Measurements from ENCODE around the gene PTPRG. TPM values are rescaled to one million over a fixed set of nuclear protein-coding genes. Genes with fewer than 3 reads are reported as not detected.
"Not testable (repeated sequence)": the region's sequence is repeated elsewhere in the genome, so short reads cannot be mapped to it uniquely, and the experiment has no call there.

Gene PTPRG
- total RNA-seq, 1 donor from 2014 or later: 39.6 TPM

DNA sequence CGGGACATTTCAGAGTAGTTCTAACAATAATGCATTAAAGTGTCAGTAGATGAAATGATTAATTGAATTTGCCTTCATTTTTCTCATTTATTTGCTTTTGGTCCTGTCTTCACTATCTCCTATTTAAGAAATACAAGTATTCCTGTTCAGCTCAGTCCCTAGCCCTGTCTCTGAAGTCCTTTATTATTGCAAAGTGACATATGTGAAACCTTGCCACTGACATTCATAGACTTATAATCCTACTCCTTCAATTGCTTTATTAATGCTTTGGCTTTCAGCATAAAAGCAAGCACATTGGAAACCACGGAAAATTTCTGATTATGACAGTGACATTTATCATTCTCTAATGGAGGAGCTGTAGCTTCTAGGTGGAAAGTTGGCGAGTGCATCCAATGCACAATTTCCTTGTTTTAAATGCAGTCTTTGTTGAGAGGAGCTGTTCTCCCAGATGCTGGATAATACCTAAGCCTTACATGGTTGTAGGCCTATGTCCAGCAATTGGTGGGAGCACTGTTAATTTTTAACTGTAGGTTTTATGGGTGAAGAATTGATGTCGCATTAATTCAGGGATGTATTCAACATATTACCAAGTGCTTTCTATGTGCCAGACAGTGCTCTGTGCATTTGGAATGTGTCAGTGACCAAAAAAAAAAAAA lies 474.2 kb downstream of the PTPRG start:
- no peaks in the 10 kb centered on the region for H4K20me1 ChIP-seq (ENCODE audit: insufficient read depth, low read length)
- H3K27ac ChIP-seq (ENCODE audit: low read depth, low read length): no peak overlapping the region
- H3K4me2 ChIP-seq (ENCODE audit: low read length): no peak overlapping the region
- no peaks in the 10 kb centered on the region for H3K79me2 ChIP-seq (ENCODE audit: insufficient read depth, low read length)
- H3K4me3 ChIP-seq (ENCODE audit: insufficient read depth, low read depth, low read length): no peak overlapping the region
- H3K27me3 ChIP-seq (ENCODE audit: insufficient read depth, low read length): no peaks in the 10 kb centered on the region
- H2AFZ ChIP-seq (ENCODE audit: low read depth, low read length): no peak overlapping the region
- Mint-ChIP-seq H3K4me1 (ENCODE audit: low read depth, unreplicated experiment) (peaks cover 7% of the 10 kb centered on the region), H3K36me3 (ENCODE audit: low read depth, unreplicated experiment) (no peaks in the 10 kb centered on the region), H3K27ac (ENCODE audit: unreplicated experiment) (no peak overlapping the region), H3K27me3 (ENCODE audit: low read depth, unreplicated experiment) (no peaks in the 10 kb centered on the region), H3K9me3 (ENCODE audit: unreplicated experiment) (no peaks in the 10 kb centered on the region), H3K4me3 (ENCODE audit: unreplicated experiment) (no peak overlapping the region)
- no peaks in the 10 kb centered on the region for H3K4me1 ChIP-seq (ENCODE audit: insufficient read depth, low read length)
- TF ChIP-seq EZH2 (IDR thresholded peaks at IDR 0.05; ENCODE audit: insufficient read depth, low read length): no peak
- TF ChIP-seq, protein P1, sequence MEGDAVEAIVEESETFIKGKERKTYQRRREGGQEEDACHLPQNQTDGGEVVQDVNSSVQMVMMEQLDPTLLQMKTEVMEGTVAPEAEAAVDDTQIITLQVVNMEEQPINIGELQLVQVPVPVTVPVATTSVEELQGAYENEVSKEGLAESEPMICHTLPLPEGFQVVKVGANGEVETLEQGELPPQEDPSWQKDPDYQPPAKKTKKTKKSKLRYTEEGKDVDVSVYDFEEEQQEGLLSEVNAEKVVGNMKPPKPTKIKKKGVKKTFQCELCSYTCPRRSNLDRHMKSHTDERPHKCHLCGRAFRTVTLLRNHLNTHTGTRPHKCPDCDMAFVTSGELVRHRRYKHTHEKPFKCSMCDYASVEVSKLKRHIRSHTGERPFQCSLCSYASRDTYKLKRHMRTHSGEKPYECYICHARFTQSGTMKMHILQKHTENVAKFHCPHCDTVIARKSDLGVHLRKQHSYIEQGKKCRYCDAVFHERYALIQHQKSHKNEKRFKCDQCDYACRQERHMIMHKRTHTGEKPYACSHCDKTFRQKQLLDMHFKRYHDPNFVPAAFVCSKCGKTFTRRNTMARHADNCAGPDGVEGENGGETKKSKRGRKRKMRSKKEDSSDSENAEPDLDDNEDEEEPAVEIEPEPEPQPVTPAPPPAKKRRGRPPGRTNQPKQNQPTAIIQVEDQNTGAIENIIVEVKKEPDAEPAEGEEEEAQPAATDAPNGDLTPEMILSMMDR (IDR thresholded peaks at IDR 0.05; ENCODE audit: insufficient read depth, low read depth, low read length): no peak
- H3K9me3 ChIP-seq (ENCODE audit: insufficient read depth, low read depth, low read length): no peaks in the 10 kb centered on the region
- DNase-seq (ENCODE audit: low read depth) (no peak), FAIRE-seq (no peak)
- H3K36me3 ChIP-seq (ENCODE audit: insufficient read depth, low read length): no peaks in the 10 kb centered on the region
- H3K9ac ChIP-seq (ENCODE audit: low read length): no peak overlapping the region

DNA sequence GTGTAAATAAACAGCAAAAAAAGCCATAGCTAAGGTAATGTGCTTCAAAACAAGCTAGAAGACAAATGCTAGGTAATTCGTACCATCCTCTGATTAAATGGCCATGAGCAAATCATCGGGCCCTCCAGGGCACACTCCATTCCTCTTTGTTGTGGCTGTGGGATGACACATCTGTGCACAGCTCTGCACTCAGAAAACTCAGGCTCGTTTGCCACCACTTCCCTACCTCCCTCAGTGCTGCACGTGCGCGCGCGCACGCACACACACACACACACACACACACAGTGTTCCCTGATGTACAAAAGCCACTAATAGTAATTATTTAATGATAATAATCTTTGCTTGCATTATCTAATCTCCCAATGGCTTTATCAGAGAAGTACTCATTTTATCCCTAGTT lies 475.4 kb downstream of the PTPRG start:
- Mint-ChIP-seq H3K27ac (ENCODE audit: unreplicated experiment) (no peak overlapping the region), H3K4me1 (ENCODE audit: low read depth, unreplicated experiment) (peaks cover 7% of the 10 kb centered on the region), H3K36me3 (ENCODE audit: low read depth, unreplicated experiment) (no peaks in the 10 kb centered on the region), H3K4me3 (ENCODE audit: unreplicated experiment) (no peak overlapping the region), H3K9me3 (ENCODE audit: unreplicated experiment) (no peaks in the 10 kb centered on the region), H3K27me3 (ENCODE audit: low read depth, unreplicated experiment) (no peaks in the 10 kb centered on the region)
- Histone ChIP-seq H4K20me1 (ENCODE audit: insufficient read depth, low read length) (no peaks in the 10 kb centered on the region), H3K9me3 (ENCODE audit: insufficient read depth, low read depth, low read length) (no peaks in the 10 kb centered on the region), H3K36me3 (ENCODE audit: insufficient read depth, low read length) (no peaks in the 10 kb centered on the region), H3K4me2 (ENCODE audit: low read length) (no peak overlapping the region), H3K27ac (ENCODE audit: low read depth, low read length) (no peak overlapping the region), H3K4me1 (ENCODE audit: insufficient read depth, low read length) (no peaks in the 10 kb centered on the region), H3K9ac (ENCODE audit: low read length) (no peak overlapping the region), H2AFZ (ENCODE audit: low read depth, low read length) (no peak overlapping the region), H3K79me2 (ENCODE audit: insufficient read depth, low read length) (no peaks in the 10 kb centered on the region), H3K27me3 (ENCODE audit: insufficient read depth, low read length) (no peaks in the 10 kb centered on the region), H3K4me3 (ENCODE audit: insufficient read depth, low read depth, low read length) (no peak overlapping the region)
- DNase-seq (ENCODE audit: low read depth): no peak
- no peak for FAIRE-seq
- TF ChIP-seq EZH2 (IDR thresholded peaks at IDR 0.05; ENCODE audit: insufficient read depth, low read length): no peak

DNA sequence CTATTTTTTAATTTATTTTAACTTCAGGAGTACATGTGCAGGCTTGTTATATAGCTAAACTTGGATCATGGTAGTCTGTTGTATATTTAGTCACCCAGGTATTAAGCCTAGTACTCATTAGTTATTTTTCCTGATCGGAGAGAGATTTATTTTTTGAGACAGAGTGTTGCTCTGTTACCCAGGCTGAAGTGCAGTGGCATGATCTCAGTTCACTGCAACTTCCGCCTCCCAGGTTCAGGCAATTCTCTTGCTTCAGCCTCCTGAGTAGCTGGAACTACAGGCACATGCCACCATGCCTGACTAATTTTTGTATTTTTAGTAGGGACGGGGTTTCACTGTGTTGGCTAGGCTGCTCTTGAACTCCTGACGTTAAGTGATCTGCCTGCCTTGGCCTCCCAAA lies 477.4 kb downstream of the PTPRG start:
- not testable (repeated sequence) for H3K9me3 ChIP-seq (ENCODE audit: insufficient read depth, low read depth, low read length); DNase-seq (ENCODE audit: low read depth); H3K4me1 Mint-ChIP-seq (ENCODE audit: low read depth, unreplicated experiment); H3K9me3 Mint-ChIP-seq (ENCODE audit: unreplicated experiment); H3K9ac ChIP-seq (ENCODE audit: low read length); H3K27me3 ChIP-seq (ENCODE audit: insufficient read depth, low read length); H4K20me1 ChIP-seq (ENCODE audit: insufficient read depth, low read length); H3K4me2 ChIP-seq (ENCODE audit: low read length); H3K4me3 ChIP-seq (ENCODE audit: insufficient read depth, low read depth, low read length); H3K27ac ChIP-seq (ENCODE audit: low read depth, low read length); H2AFZ ChIP-seq (ENCODE audit: low read depth, low read length); FAIRE-seq; H3K27ac Mint-ChIP-seq (ENCODE audit: unreplicated experiment); H3K36me3 ChIP-seq (ENCODE audit: insufficient read depth, low read length); H3K79me2 ChIP-seq (ENCODE audit: insufficient read depth, low read length); H3K4me3 Mint-ChIP-seq (ENCODE audit: unreplicated experiment); H3K36me3 Mint-ChIP-seq (ENCODE audit: low read depth, unreplicated experiment); H3K27me3 Mint-ChIP-seq (ENCODE audit: low read depth, unreplicated experiment); H3K4me1 ChIP-seq (ENCODE audit: insufficient read depth, low read length)
